BE2C (cell line): ENCODE measurements around the gene TMEM143. TPM values are rescaled to one million over a fixed set of nuclear protein-coding genes. Genes with fewer than 3 reads are reported as not detected.

Source experiments
- DNase-seq: peaks from one replicate; pipeline ENCODE4 v3.0.0-alpha.2; 2020
- H3K27me3 ChIP-seq: fragments of 250-450 bp; sonication (Bioruptor Pico); 2 replicates; pipeline ENCODE4 v1.5.1; 2020; ENCODE audit warnings: mild to moderate bottlenecking
- H3K36me3 ChIP-seq: fragments of 250-450 bp; sonication (Bioruptor Pico); 2 replicates; pipeline ENCODE4 v1.5.1; 2020; ENCODE audit warnings: mild to moderate bottlenecking
- H3K4me1 ChIP-seq: fragments of 250-450 bp; sonication (Bioruptor Pico); 2 replicates; pipeline ENCODE4 v1.5.1; 2020
- H3K4me3 ChIP-seq: 2 replicates; pipeline ENCODE4 v1.5.1; 2011; ENCODE audit warnings: low read depth, low read length
- H3K9me3 ChIP-seq: fragments of 250-450 bp; sonication (Bioruptor Pico); 2 replicates; pipeline ENCODE4 v1.5.1; 2020
- CTCF ChIP-seq: IDR thresholded peaks from 2 replicates; pipeline ENCODE4 v1.5.1; 2012; ENCODE audit warnings: mild to moderate bottlenecking, low read depth, low read length
- polyA plus RNA-seq: library from polyadenylated mRNA; unstranded; fragments of >200 nt; gene quantifications from one replicate; pipeline ENCODE4 v1.2.1, GENCODE V29; 2012; ENCODE audit warnings: low read depth, missing spikeins; ENCODE audit not compliant: insufficient read length, insufficient read depth

Gene TMEM143
- polyA plus RNA-seq = 3.1 TPM

DNA sequence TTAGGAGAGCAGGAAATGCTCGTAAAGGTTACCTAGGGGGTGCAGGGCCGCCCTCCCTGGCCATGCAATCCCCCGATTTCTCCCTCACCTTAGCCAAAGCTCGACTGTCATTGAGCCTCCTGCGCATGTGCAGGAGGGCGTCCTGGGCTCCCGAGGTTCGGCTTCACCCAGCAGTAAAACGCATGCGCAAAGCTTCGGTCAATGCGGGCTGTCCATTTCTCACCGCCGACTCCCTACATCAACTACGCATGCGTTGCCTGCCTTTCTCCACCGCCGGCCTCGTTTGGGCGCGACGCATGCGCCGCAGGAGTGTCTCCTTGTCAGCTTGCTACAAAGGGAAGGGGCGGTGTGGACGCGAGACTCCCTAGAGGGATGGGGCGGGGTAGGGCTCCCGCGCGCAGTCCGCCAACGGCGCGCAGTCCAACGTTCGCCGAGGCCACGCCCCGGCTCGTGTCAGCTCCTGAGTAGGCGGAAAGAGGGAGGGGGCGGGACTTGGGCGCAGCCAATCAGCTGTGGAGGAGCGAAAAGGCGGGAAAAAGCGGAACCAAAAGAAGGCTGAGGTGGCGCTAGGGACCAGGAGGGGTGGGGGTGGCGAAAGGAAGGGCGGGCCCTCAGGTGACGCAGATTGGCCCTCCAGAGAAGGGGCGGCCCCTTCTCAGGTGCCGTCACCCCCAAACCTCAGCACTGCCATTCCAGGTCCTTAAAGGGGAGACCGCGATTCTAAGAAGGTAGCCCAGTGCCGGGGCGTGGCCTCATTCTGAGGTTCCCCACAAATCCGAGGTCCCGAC is at the start of gene TMEM143, which contains the start of gene SYNGR4:
TSS of gene TMEM143 (minus strand) at position 131 of the 788 bp plus-strand sequence. CDS start at position 111, 20 bp downstream.
TSS of gene SYNGR4 (plus strand) at position 558 of the 788 bp plus-strand sequence. CDS start 1,476 bp downstream, outside the sequence.
- Histone ChIP-seq H3K4me3 (peak within 1 kb of the TSS; percentile 79), H3K27me3 (no peaks in the 10 kb centered on the region), H3K4me1 (peaks cover 4% of the 10 kb centered on the region), H3K9me3 (peaks cover 5% of the 10 kb centered on the region; the same call in 1 of the 2 replicates), H3K36me3 (no peaks in the 10 kb centered on the region)
- no peak for TF ChIP-seq CTCF
- DNase-seq = peak; percentile 99

DNA sequence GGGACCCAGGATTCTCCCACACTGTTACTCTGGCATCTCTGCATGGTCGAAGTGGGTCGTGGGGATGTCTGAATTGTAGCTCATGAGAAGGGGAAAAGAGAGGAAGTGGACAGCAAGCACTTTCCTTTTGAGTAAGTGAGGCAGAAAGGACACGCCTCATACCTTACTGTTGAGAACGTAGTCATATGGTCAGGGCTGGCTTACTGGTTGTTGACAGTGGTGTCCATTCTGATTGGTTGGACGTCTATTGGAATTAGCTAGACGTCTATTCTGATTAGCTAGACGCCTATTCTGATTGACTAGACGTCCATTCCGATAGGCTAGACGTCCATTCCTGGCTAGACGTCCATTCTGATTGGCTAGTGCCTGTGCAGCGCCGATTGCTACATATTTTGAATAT is 42.1 kb upstream of the TMEM143 start:
- Histone ChIP-seq H3K27me3 (no peaks in the 10 kb centered on the region), H3K36me3 (no peaks in the 10 kb centered on the region), H3K4me1 (peaks cover 5% of the 10 kb centered on the region), H3K4me3 (no peak overlapping the region), H3K9me3 (no peaks in the 10 kb centered on the region)
- no peak for DNase-seq
- no peak for TF ChIP-seq CTCF

- no peak for TF ChIP-seq CTCF
- no peak overlapping the region for H3K4me3 ChIP-seq
- DNase-seq = no peak
- peaks cover 5% of the 10 kb centered on the region for H3K4me1 ChIP-seq
- no peaks in the 10 kb centered on the region for H3K27me3 ChIP-seq
- no peaks in the 10 kb centered on the region for H3K36me3 ChIP-seq
- no peaks in the 10 kb centered on the region for H3K9me3 ChIP-seq
Measured at GRCh38 chr19:48405010-48405659, 41.4 kb upstream of the TMEM143 start.

- H3K9me3 ChIP-seq = no peaks in the 10 kb centered on the region
- H3K36me3 ChIP-seq = no peaks in the 10 kb centered on the region
- no peak overlapping the region for H3K4me3 ChIP-seq
- peaks cover 11% of the 10 kb centered on the region for H3K4me1 ChIP-seq
- H3K27me3 ChIP-seq = no peaks in the 10 kb centered on the region
- TF ChIP-seq CTCF = no peak
- DNase-seq = peak; percentile 78
Measured at GRCh38 chr19:48403606-48404005, 39.9 kb upstream of the TMEM143 start.

DNA sequence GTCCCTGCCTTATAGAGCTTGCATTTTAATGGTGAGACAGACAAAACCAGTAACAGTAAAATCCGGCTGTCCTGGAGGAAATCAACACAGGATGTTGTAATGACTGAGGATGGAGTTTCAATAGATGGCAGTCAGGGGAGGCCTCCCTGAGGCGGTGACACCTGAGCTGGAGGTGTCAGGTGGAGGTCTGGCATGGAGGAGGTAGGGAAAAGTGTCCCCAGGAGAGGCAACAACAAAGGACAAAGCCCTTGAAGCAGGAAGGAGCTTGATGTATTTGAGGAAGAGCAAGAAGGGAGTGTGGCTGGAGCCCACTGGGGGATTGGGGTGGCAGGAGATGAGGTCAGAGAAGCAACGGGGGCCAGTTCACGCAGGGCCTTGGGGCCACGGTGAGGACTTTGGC is 37.5 kb upstream of the TMEM143 start:
- H3K27me3 ChIP-seq = peaks cover 14% of the 10 kb centered on the region
- DNase-seq = no peak
- H3K4me1 ChIP-seq = peaks cover 13% of the 10 kb centered on the region
- no peak for TF ChIP-seq CTCF
- H3K36me3 ChIP-seq = no peaks in the 10 kb centered on the region
- no peaks in the 10 kb centered on the region for H3K9me3 ChIP-seq
- no peak overlapping the region for H3K4me3 ChIP-seq
